Activated CD4-positive, alpha-beta T cell treated with anti-CD3 and anti-CD28 coated beads, Interleukin-2, amount 50 U/mL, for 24 hours (primary cell): ENCODE data around the gene RDH13.
"Not testable (repeated sequence)": the region's sequence is repeated elsewhere in the genome, so short reads cannot be mapped to it uniquely, and the experiment has no call there.

ENCODE experiments used
- DNase-seq, 2 donors: peaks; one replicate each; pipeline ENCODE4 v3.0.0-alpha.2; 2020; ENCODE audit warnings: low read depth in 1 of 2, low spot score in 1 of 2

The RDH13 gene

GRCh38 chr19:55062735-55063491 is at the start of gene RDH13:
TSS of gene RDH13 (minus strand) at chr19:55063148. CDS start at chr19:55063032, 116 bp downstream.
- peak; percentile 98 for DNase-seq

- DNase-seq: no peak
Measured at GRCh38 chr19:55112246-55112776, 49.4 kb upstream of the RDH13 start.

GRCh38 chr19:55111238-55111831 is 48.4 kb upstream of the RDH13 start:
- no peak for DNase-seq

GRCh38 chr19:55109527-55110291 is 46.8 kb upstream of the RDH13 start:
- DNase-seq: no peak

- DNase-seq: not testable (repeated sequence)
Measured at GRCh38 chr19:55107252-55107651, 44.3 kb upstream of the RDH13 start.

- no peak for DNase-seq
Measured at GRCh38 chr19:55106591-55106990, 43.6 kb upstream of the RDH13 start.

- DNase-seq: no peak
Measured at GRCh38 chr19:55105237-55105636, 42.3 kb upstream of the RDH13 start.

GRCh38 chr19:55103190-55103589 is 40.2 kb upstream of the RDH13 start:
- DNase-seq: no peak

- no peak for DNase-seq
Measured at GRCh38 chr19:55101261-55101660, 38.3 kb upstream of the RDH13 start.

GRCh38 chr19:55099557-55100506 is 36.9 kb upstream of the RDH13 start:
- no peak for DNase-seq

- DNase-seq: no peak
Measured at GRCh38 chr19:55098716-55099556, 36.0 kb upstream of the RDH13 start.

GRCh38 chr19:55097864-55098715 is 35.1 kb upstream of the RDH13 start:
- DNase-seq: no peak

GRCh38 chr19:55096061-55096701 is 33.2 kb upstream of the RDH13 start:
- DNase-seq: no peak

GRCh38 chr19:55095260-55096060 is 32.5 kb upstream of the RDH13 start:
- DNase-seq: no peak

- no peak for DNase-seq
Measured at GRCh38 chr19:55094456-55095259, 31.7 kb upstream of the RDH13 start.

GRCh38 chr19:55092423-55093318 is 29.7 kb upstream of the RDH13 start:
- DNase-seq: no peak
